HTERT RPE-1 (cell line): ENCODE data around the gene FCHSD1.

Source experiments
- in situ Hi-C: fragments of 300-500 bp; cut with MboI; formaldehyde crosslinking; loops from 4 replicates; pipeline ENCODE4 v1.14.3; 2020; ENCODE audit warnings: low sequenced_read_pairs

FCHSD1 gene

DNA sequence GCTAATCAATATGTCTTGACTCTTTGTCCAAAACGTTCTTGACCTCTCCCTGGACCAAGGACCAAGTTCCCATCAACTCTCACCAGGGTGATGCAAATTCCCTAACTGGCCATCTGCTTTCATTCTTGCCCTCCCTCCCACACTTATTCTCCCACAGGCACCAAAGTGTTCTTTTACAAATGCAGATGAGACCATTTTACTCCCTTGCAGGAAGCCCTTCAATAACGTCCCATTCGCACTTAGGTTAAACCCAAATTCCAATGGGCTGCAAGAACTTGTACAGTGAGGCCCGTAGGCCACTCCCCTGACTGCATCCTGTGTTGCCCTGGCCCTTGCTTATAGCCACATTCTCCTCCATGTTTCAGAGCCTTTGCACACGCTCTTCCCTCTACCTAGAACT, 23.5 kb upstream of the FCHSD1 start:
- in situ Hi-C loops, result no loop called here

DNA sequence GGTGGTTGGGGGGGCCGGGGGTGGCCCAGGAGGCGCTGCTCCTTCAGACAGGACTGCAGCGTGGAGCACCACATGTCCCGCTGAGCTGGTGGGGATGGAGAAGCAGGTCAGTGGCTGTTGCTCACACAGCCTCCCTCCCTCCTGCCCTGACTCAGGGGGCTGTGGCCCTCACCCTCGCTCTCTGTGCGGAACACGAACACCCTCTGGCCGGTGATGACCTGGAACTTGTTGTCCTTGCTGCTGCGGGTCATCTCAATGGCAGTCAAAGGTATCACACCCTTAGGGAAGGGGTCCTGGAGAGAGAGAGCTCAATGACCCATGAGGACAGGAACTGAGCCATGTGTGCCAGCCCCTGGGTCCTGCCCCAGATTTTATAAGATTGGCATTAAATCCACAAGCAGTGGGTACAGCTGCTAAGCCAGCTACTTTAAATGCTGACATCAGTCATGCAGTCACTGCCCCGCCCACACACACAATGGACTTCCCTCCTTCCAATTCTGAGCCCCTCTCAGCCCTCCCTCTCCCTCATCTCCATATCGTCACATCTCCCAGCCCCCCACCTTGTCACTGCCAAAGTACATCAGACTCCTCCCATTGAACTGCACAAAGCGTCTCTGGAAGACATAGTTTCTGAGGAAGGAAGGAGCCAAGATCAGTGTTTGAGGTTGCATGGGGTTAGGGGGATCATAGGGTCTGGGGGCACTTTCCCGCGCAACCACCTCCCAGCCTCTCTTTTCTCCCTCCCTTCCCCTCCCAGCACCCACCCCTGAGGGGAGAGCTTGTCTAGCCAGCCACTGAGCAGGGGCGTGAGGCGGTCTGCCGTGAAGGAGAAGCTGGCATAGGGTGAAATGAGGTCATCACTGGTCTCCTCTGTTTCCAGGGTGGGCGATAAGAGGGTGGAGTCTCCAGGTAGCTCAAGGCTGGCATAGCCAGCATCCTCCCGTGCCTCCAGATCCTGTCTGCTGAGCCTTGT, 21.9 kb upstream of the FCHSD1 start:
- in situ Hi-C loops, result no loop called here

DNA sequence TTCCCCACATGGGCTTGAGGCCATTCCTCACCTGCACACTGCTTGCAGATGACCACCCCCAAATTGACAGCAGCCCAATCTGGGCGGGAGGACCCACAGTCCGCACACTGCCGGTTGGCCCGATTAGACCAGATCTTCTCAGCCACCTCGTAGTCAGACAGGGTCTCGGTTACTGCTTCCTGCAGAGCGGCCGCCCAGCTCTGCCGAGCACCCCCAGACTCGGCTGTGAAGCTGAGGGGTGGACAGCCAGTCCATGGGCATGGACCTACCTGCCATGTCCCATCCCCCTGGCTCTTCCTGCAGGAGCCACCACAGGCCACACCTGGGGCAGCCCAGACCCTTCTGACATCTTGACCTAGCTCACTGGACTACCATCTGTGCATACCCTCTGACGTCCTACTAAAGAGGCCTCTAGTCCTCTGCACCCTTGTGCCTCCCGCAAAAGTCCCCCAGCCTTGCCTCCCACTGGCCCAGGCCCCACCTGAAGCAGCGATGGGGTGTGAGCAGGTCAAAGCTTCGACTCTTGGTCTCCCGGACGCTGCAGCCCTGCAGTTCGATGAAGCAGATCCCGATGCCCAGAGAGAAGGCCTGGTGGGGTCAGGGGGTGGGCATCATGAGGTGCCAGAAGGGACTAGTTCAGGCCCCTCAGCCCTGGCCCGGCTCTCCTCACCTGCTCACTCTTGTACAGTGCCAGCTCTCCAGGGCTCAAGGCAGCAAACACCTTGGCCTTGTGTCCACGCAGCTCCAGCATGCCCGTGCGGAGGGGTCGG, 21.0 kb upstream of the FCHSD1 start:
- in situ Hi-C loops, result no loop called here

DNA sequence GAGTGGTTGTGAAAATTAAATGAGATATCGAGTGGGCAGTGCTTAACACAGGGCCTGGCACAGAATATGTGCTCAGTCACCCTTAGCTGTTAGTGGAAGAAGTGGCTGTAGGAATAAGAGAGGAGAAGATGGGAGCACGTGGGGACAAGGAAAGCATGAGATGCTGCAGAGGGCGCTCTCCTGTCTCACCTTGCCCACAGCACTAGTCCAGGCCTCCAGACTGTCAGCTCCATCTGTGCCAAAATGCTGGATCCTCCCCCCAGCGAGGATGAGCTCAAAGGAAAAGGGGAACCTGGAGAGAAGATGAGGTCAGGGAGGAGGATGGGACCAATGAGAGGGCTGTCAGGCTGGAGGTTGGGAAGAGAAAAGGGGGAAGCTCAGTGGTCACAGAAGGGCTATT, 18.3 kb upstream of the FCHSD1 start:
- in situ Hi-C loops, result no loop called here

DNA sequence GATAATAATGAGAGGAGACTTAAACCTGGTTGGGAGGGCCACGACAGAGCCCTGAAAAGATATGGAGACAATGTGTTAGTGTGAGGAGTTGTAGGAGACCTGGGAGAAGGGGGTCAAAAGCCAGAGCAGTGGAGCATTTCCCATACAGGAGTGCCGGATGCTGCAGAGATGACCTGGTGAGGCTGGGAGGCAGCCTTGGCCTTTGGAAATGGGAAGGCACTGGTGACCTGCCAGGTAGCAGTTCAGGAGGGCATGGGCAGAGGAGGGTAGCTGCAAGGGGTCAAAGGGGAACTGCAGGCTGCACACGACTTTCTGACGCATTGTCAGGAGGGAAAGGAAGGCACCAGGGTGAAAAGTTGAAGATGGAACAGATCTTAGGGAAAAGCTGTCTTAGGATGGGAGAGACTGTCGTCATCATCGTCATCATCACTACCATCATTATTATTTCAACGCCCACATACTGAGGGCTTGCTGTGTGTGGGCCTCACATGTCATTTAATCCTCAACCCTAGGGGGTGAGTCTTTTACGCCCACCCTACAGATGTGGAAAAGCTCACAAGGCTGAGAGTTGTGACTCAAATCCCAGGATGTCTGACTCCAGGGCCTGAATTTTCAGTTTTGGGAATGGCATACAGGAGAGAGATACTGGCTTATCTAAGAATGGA, 17.5 kb upstream of the FCHSD1 start:
- in situ Hi-C loops, result no loop called here

DNA sequence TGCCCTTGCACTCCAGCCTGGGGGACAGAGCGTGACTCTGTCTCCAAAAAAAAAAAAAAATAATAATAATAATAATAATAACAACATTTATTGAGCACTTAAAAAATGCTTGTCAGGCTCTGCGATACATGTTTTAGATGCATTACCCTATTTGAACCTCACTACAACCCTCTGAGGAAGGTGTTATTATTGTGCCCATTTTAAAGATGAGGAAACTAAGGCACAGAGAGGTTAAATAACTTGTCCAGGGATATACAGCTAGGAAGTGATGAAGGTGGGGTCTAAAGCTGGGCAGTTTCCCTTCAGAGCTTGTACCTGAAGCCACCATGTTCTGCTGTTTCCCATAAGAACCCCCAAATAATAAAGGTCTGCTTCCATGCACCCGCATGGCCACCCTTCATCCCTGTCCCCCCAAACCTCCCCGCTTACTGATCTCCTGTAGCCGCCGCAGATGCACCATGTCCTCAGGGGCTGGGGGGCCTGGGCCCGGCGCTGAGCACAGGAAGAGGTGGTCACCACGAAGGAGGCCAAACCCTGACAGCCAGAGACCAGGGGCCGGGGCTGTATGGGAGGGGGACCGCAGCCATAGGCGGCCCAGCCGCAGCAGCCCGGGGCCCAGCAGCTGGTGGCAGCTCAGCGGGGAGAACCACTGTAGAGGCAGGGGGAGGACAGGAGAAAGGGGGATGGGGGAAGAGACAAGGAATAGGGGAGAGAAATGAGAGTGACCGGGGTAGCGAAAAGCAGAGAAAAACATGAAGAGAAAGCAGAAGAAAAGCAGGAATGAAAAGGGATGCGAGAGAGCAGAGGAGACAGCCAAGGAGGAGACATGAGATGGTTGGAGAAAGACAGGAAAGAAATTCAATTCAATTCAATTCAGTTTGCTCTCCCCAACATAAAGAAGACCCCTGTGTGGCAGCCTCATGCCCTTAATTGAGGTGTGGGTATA, 15.1 kb upstream of the FCHSD1 start:
- in situ Hi-C loops, result no loop called here

DNA sequence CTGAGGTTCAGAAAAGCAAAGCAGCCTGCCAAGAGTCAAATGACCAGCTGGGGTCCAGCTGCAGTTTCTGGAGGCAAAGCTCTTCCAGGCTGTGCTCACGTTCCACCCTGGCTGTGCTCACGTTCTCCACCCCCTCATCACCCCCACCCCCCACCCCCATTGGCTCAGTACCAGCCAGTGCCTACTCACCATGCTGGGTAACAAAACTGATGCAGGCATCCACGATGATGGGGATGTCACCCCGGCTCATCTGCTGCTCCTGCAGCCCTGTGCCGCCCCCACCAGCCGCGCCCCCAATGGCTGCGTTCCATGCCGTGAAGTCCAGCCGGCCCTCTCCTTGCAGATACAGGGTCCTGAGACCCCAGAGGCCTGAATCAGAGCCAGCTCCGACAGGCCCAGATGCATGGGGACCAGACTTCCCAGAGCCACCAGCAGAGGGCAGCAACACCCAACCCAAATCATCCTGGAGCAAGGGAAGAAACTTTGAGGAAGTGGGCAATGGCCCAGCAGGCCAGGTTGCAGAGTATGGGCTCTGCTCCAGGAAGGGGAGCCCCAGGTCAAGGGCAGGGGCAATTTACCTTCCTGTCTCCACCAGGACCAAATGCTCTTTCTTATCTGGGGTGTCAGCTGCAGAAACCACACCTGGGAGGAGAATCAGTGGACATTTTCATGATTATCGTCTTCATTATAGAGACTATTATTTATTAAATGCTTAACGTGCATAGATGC, 13.7 kb upstream of the FCHSD1 start:
- in situ Hi-C loops, result no loop called here

DNA sequence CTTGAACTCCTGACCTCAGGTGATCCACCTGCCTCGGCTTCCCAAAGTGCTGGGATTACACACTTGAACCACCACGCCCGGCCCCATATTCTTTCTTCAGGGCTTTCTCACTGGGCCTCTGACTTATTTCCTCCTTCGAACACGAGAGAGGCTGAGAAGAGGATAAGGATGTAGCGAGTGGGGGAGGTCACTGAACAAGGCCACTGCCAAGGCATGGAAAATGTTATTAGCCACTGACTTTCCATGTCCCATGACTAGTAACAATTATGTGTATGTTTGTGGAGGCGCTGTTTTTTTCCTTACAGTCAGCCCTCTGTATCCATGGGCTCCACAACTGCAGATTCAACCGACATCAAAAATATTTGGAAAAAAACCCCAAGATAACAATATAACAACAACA, 12.3 kb upstream of the FCHSD1 start:
- in situ Hi-C loops, result no loop called here

DNA sequence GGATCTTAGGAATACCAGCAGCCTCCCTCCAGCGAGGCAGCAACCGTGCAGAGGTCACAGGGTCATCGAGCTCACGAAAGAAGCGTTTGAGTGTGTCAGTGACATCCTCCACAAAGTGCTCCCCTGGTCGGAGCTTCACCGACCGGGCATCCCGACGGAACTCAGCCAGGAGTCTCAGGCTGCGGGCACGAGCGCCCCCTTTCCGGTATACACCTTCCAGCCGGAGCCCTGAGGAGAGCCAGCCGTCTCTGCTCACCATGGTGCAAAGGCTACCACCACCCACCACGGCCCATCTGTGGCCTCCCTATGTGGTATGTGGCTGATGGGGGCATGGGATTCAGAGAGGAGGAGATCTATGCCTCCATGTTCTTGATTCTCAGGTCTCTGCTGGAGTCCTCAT, 10.8 kb upstream of the FCHSD1 start:
- in situ Hi-C loops, result no loop called here

DNA sequence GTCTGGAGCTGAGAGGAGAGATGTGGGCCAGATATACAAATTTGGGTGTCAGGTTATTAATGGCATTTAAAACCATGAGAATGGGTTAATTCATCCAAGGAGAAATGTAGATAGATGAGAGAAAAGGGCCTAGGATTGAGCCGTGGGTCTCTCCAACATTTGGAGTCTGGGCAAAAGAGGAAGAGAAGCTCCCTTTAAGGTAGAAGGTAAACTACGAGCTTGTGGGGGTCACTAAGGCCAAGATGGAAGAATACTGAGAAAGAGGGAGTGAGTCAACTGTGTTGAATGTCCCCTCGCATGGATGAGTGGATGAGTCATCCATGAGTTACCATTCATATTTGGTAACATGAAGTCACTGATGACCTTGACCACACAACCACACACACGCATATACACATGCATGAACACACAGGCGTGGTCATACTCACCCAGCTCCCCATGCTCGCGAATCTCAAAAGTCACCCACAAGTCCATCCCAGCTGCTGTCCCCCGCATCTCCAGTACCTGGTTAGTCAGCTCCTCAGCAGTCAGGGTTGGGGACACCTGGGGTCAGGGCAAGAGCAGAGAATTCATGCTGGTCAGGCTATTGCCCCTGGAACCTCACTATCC, 6.8 kb upstream of the FCHSD1 start:
- in situ Hi-C loops, result no loop called here

DNA sequence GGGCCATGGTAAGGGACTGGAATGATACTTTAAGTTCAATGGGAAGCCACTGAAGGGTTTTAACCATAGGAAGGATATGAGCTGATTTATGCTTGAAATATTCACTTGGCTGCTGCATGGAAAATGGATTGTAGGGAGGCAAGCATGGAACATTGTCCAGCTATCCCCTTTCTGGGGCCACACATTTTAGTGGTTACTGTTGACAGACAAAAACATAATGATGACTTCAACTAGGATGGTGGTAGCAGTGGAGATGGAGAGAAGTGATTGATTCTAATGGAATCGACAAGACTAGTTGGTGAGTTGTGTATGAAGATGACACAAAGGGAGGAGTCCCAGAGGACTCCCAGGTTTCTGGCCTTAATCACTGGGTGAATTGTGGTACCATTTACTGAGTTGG, 6.2 kb upstream of the FCHSD1 start:
- in situ Hi-C loops, result no loop called here

DNA sequence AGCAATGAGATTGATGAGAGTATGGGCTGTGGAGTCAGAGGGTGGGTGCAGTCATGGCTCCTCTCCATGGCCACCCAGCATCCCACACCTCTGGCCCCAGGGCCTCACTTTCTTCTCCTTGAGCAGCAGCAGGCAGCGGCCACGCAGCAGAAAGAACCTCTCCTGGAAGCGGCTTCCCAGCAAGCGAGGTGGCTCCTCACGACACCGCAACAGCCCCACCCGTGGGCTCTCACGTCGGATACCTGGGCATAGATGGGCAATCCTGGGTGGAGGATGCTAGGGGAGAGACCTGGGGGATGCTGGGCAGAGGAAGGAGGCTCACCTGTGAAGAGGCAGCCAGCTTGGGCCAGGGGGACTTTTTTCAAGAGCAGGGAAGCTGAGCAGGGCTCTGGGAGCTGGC, 5.2 kb upstream of the FCHSD1 start:
- in situ Hi-C loops, result no loop called here

DNA sequence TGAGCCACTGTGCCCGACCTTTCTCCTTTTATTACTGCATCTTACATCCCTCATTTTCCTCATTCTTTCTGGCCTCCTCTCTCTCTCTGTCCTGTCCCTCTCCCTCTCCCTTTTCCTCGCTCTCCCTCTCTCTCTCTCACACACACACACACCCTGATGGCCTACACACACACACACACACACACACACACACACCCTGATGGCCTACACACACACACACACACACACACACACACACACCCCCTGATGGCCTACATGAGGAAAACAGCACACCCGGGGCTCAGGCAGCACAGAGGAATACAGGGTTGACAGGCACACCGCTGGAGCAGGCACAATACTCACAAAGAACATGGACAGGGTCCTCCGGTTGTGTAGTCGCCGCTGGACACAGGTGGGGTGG, 3.8 kb upstream of the FCHSD1 start:
- in situ Hi-C loops, result no loop called here

DNA sequence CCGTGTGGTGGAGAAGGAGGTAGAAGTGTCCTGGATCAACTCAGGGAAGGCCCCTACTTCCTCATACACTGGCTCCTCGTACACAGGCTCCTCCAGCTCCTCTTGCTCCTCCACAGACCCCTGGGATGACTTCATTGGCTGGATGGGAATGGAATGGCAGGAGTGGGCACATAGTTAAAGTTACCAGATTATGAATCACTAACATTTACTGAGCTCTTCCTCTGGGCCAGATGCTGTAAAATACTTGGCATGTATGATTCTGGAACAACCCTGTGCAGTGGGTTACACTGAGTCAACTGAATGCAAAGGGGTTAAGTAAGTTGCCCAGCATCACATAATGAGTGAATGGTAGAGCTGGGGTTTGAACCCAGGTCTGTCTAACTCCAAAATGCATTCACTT, 3.1 kb upstream of the FCHSD1 start:
- in situ Hi-C loops, result no loop called here

DNA sequence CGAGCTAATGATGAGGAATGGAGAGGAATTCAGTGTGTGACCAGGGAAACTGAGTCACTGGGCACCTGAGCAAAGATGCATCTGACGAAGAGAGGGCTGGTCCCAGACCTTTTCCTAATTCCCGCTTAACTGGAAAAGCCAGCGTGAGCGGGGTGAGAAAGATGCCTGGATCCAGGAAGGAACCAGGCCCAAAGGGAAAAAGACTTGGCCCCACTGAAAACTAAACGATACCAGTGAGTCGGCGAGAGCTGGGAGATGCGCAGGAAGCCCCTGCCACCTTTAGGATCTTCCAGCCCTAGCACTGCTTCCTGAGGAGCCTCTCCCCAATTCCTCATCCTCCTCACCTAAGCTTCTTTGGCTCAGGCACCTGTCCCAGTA, 499 bp upstream of the FCHSD1 start:
- in situ Hi-C loops, result no loop called here

DNA sequence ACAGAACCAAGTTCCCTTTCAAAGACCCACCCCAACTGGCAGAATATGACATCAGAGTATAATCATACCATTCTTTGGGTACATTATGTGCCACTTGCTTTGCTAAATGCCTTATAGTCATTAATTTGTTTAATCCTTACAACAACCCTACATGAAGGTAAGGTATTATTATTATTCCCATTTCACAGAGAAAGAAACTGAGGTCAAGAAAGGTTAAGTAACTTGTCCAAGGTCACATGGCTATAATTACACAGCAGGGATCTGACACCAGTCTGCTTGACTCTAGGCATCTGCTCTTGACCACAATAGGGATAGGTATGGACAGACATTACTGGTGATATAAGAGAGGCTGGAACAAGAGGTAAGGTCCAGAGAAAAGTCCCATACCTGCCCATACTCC, 1.2 kb downstream of the FCHSD1 start:
- in situ Hi-C loops, result no loop called here

DNA sequence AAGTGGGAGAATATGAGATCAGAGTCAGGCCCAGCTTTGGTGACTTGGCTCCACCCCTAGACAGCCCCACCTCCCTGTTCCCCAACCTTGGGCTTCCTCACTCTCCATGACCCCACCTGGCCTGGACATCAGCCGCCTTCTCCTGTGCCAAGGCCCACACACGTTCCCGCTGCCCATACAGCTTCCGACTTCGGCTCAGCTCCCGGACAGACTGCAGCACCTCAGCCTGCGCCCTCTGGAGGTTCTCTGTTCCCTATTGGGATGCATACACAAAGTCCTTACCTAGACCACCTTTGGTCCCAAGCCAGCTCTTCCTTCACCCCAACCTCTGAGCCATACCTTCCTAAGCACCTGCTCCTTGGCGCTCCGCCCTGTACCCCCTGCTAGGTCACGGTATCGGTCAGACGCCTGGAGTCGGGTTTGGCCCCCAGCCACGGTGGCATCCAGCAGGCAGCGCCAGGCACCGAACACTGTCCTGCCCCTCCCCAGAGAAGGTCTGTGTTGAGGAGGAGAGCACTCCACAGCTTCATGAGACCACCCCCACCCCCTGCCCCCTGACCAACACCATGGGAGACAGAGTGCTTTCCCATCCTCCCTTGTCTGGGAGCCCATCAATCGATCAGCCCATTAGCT, 2.0 kb downstream of the FCHSD1 start:
- in situ Hi-C loops, result no loop called here

DNA sequence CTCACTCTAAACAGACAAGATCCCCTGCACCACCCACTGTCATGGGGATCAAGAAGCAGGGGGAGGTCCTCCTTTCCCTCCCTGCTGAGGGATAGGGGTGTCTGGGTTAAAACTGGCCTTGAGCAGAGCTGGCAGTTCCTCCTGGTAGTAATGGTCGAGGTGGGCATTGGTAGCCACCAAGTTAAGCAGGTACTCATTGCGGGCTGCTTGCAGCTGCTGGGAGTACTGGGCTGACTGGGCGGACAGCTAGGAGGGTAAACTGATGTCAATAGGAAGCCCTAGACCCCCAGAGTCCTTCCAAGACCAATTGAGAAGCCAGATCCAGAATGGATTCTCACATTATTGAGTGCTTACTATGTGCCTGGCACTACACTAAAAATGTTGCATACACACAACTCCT, 3.4 kb downstream of the FCHSD1 start:
- in situ Hi-C loops, result no loop called here

DNA sequence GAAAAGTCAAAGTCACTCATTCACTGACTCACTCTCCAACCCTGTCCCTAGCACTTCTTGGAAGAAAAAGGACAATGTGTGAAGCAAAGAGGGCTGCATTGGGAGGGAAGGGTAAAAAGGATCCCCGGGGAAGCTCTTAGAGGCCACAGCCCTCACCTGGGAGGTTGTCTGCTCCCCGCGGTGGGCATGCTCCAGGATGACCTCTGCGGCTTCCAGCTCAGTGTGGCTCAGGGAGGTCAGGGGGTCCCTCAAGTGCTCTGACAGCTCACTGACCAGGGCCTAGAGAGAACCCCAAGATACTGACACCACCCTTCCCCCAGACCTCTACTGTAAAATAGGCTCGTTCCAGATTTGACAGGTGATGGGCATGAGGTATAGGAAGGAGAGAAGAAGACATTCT, 4.0 kb downstream of the FCHSD1 start:
- in situ Hi-C loops, result no loop called here
